PFSK-1 (cell line): ENCODE measurements around the gene SLCO6A1. TPM values are rescaled to one million over a fixed set of nuclear protein-coding genes. Genes with fewer than 3 reads are reported as not detected.

ENCODE experiments used
- FOXP2 ChIP-seq: optimal IDR thresholded peaks from 2 replicates; pipeline ENCODE3; 2011; ENCODE audit warnings: borderline replicate concordance, control low read depth, inconsistent platforms; ENCODE audit not compliant: insufficient read depth; ENCODE audit errors: extremely low read length, extremely low read depth
- POLR2AphosphoS5 ChIP-seq: IDR thresholded peaks from 2 replicates; pipeline ENCODE4 v1.6.1; 2012; ENCODE audit warnings: low read depth, mild to moderate bottlenecking, control low read depth, low read length, moderate library complexity
- SIN3A ChIP-seq: IDR thresholded peaks from 2 replicates; pipeline ENCODE4 v1.6.1; 2012; ENCODE audit warnings: mild to moderate bottlenecking, low read length, moderate library complexity, borderline replicate concordance; ENCODE audit not compliant: insufficient read depth
- TAF1 ChIP-seq: IDR thresholded peaks from 2 replicates; pipeline ENCODE4 v1.6.1; 2012; ENCODE audit warnings: low read length, control low read depth, borderline replicate concordance; ENCODE audit not compliant: insufficient read depth
- polyA plus RNA-seq: library from polyadenylated mRNA; unstranded; fragments of >200 nt; gene quantifications from one replicate; pipeline ENCODE4 v1.2.1, GENCODE V29; 2012; ENCODE audit warnings: low read depth, missing spikeins; ENCODE audit not compliant: insufficient read length
- TF ChIP-seq, protein P1 (sequence below), 2 experiments: IDR thresholded peaks; 2 replicates each; pipeline versions ENCODE4 v1.6.1 to v1.8.0; 2011 to 2012; ENCODE audit warnings: low read depth in 2 of 2, low read length in 2 of 2, control low read depth in 1 of 2, inconsistent platforms in 1 of 2, mild to moderate bottlenecking in 1 of 2, moderate library complexity in 1 of 2; ENCODE audit not compliant: insufficient read depth in 1 of 2

The SLCO6A1 gene, protein sequence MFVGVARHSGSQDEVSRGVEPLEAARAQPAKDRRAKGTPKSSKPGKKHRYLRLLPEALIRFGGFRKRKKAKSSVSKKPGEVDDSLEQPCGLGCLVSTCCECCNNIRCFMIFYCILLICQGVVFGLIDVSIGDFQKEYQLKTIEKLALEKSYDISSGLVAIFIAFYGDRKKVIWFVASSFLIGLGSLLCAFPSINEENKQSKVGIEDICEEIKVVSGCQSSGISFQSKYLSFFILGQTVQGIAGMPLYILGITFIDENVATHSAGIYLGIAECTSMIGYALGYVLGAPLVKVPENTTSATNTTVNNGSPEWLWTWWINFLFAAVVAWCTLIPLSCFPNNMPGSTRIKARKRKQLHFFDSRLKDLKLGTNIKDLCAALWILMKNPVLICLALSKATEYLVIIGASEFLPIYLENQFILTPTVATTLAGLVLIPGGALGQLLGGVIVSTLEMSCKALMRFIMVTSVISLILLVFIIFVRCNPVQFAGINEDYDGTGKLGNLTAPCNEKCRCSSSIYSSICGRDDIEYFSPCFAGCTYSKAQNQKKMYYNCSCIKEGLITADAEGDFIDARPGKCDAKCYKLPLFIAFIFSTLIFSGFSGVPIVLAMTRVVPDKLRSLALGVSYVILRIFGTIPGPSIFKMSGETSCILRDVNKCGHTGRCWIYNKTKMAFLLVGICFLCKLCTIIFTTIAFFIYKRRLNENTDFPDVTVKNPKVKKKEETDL
- not detected for polyA plus RNA-seq

DNA sequence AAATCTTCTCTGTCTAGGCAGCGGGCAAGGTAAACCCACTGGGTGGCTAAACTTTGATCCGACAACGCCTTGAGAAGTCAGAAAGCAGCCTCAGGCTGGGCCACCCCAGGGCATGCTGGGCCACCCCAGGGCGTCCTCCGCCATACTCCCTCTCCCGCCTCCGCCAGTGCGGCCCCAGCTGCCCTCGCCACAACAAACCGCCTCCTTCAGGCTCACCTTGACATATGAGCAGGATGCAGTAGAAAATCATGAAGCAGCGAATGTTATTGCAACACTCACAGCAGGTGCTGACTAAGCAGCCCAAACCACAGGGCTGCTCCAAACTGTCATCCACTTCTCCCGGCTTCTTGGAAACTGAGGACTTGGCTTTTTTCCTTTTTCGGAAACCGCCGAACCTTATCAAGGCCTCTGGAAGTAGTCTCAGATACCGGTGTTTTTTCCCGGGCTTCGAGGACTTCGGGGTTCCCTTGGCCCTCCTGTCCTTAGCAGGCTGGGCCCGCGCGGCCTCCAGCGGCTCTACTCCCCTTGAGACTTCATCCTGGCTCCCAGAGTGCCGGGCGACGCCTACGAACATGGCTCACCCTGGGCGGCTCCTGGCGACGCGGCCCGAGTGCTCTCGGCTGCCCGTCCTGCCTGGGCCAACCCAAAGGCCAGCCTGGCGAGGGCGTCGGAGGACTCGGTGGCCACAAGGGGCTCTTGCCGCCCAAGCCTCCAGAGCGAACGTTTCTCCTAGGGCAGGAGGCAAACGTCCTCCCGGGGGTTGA lies at the start of gene SLCO6A1:
Gene SLCO6A1 (minus strand): TSS at position 731 of the 764 bp plus-strand sequence. CDS start 157 bp downstream, at position 574.
- TF ChIP-seq TAF1: no peak
- TF ChIP-seq, protein P1, sequence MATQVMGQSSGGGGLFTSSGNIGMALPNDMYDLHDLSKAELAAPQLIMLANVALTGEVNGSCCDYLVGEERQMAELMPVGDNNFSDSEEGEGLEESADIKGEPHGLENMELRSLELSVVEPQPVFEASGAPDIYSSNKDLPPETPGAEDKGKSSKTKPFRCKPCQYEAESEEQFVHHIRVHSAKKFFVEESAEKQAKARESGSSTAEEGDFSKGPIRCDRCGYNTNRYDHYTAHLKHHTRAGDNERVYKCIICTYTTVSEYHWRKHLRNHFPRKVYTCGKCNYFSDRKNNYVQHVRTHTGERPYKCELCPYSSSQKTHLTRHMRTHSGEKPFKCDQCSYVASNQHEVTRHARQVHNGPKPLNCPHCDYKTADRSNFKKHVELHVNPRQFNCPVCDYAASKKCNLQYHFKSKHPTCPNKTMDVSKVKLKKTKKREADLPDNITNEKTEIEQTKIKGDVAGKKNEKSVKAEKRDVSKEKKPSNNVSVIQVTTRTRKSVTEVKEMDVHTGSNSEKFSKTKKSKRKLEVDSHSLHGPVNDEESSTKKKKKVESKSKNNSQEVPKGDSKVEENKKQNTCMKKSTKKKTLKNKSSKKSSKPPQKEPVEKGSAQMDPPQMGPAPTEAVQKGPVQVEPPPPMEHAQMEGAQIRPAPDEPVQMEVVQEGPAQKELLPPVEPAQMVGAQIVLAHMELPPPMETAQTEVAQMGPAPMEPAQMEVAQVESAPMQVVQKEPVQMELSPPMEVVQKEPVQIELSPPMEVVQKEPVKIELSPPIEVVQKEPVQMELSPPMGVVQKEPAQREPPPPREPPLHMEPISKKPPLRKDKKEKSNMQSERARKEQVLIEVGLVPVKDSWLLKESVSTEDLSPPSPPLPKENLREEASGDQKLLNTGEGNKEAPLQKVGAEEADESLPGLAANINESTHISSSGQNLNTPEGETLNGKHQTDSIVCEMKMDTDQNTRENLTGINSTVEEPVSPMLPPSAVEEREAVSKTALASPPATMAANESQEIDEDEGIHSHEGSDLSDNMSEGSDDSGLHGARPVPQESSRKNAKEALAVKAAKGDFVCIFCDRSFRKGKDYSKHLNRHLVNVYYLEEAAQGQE (IDR thresholded peaks at IDR 0.05; ENCODE audit: insufficient read depth in 1 of 2, low read depth in 2 of 2, low read length in 2 of 2): no peak

DNA sequence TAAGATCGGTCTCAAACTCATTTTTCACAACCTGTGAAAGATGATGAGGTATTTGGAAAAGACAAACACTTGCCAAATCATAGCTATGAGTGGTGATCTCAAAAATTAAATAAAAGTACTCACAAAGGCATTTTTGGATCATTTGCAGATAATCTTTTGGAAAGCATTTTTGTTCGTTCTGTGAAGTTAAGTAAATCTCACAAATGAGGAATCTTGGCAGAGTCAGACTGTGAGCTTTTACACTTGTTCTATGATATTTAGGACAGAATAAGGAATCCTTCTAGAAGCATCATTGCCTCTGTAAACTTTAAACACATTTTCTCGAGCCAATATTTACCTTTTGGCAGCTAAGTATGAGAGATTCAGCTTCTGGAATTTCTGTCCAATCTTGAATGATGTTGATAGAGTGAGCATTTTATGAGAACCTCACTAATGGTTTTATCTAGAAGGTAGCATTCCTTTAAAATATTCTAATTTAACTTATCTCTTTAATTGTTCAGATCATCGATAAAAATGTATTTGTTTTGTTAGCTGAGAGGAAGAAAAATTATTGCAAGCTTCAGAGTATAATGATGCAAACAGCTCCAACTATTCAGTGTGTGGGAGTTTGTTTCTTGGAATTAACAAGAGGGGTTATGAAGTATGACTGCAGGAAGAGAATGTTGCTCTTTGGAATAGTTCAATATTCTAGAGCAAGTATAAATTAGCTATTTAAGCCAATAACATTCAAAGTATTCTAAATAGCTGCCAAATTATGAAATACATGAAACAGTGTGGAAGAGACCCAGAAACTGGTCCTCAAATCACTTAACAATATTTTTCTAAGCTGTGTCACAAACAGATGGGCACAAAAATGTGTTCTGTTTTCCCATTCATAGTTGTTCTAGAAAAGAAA lies 48.6 kb upstream of the SLCO6A1 start:
- TF ChIP-seq TAF1: no peak
- TF ChIP-seq SIN3A: no peak
- TF ChIP-seq FOXP2: no peak
- TF ChIP-seq, protein P1 (IDR thresholded peaks at IDR 0.05; ENCODE audit: insufficient read depth in 1 of 2, low read depth in 2 of 2, low read length in 2 of 2): no peak
- TF ChIP-seq POLR2AphosphoS5: no peak

DNA sequence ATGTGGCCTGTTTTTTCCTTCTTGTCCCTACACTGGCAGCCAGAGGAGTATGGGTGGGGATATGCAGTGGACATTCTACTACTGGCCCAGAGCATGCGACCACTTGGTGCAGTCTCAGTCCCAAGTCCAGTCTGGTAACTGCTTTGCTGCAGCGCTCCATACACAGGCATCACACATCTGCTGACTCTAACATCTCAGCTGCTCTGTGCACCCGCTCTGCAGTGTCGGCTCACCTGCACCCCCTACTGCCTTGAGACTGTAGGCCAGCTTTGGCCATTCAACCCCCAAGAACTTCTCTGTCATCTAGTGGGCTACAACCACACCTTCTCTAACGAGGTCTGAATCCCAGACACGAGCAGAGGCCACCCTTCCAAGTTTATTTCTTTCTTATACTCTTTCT lies 46.4 kb upstream of the SLCO6A1 start:
- TF ChIP-seq SIN3A (no peak), FOXP2 (no peak), TAF1 (no peak), POLR2AphosphoS5 (no peak)
- TF ChIP-seq, protein P1 (IDR thresholded peaks at IDR 0.05; ENCODE audit: insufficient read depth in 1 of 2, low read depth in 2 of 2, low read length in 2 of 2): no peak

DNA sequence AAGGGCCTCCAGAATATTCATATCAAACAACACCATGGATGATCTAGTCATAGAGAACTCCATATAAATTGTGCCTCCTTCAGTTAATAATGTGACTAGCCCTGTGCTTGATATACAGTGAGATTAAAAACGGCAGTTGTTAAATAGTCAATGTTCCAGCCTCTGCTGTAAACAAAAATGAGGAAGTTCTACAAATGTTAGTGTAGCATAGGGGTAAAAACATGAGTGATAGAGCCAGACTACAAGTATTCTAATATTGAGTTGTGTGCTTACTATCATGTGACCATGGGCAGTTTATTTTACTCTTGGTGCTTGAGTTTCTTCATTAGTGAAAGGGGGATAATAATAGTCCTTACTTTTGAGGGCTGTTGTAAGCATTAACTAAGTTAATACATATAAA lies 43.3 kb upstream of the SLCO6A1 start:
- TF ChIP-seq POLR2AphosphoS5: no peak
